GM19238 (cell line): ENCODE measurements around the gene ZNF286A.
"Not testable (repeated sequence)": the region's sequence is repeated elsewhere in the genome, so short reads cannot be mapped to it uniquely, and the experiment has no call there.

ENCODE experiments used
- DNase-seq: peaks from one replicate; pipeline ENCODE4 v3.0.0; 2011; ENCODE audit warnings: low spot score; ENCODE audit not compliant: insufficient read length

ZNF286A gene

DNA sequence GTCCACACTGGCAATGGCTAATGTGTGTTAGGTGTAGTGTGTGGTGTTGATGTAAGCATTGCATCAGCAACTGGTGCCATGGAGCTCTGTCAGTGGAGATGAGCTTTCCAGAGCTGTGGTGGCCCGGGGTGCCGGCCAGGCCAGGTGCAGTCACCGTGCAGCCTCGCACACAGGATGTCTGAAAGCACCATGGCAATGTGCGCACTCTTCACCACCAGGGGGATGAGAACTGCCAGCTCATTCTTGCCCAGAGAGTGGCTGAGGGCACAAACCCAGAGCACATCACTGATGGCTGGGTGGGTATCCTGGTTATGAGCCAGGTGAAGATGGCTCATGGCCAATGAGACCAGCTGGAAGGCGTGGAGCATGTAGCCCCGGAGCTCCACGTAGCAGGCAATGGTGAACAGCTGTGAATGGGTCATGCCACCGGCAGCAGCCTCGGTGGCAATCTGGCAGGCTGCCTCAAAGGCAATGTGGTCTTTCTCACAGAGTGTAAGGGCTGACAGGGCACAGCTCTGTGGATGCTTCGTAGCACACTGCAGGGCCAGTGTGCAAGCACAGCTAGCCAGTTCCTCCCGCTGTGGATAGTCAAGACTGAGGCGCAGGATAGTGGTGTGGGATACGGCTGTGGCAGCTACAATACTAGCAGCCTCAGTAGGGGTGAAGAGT, 69.4 kb downstream of the ZNF286A start:
- DNase-seq: not testable (repeated sequence)
